Fibroblast of pulmonary artery (primary cell): Measurements from ENCODE around the gene ADGRF5.

Source experiments
- DNase-seq: peaks from one replicate; pipeline ENCODE4 v3.0.0-alpha.2; 2010; ENCODE audit warnings: low read depth
- H3K4me3 ChIP-seq: replicated peaks from 2 replicates; pipeline ENCODE4 v1.5.1; 2011; ENCODE audit warnings: low read depth, mild to moderate bottlenecking, control low read depth, low read length, moderate library complexity
- CTCF ChIP-seq: IDR thresholded peaks from 2 replicates; pipeline ENCODE4 v1.5.1; 2011; ENCODE audit warnings: mild to moderate bottlenecking, control low read depth, low read length, inconsistent platforms; ENCODE audit errors: missing control alignments

Gene ADGRF5

GRCh38 chr6:46904117-46904516 lies 17.6 kb downstream of the ADGRF5 start:
- DNase-seq = no peak
- H3K4me3 ChIP-seq = no peak overlapping the region
- TF ChIP-seq CTCF = no peak

GRCh38 chr6:46903175-46903574 lies 18.6 kb downstream of the ADGRF5 start:
- H3K4me3 ChIP-seq = no peak overlapping the region
- no peak for TF ChIP-seq CTCF
- no peak for DNase-seq

- peak; percentile 53 for DNase-seq
- H3K4me3 ChIP-seq = no peak overlapping the region
- no peak for TF ChIP-seq CTCF
Measured at GRCh38 chr6:46901882-46902314, 19.8 kb downstream of the ADGRF5 start.

GRCh38 chr6:46900266-46900665 lies 21.5 kb downstream of the ADGRF5 start:
- H3K4me3 ChIP-seq = no peak overlapping the region
- TF ChIP-seq CTCF = no peak
- DNase-seq = no peak

GRCh38 chr6:46899659-46900058 lies 22.1 kb downstream of the ADGRF5 start:
- no peak overlapping the region for H3K4me3 ChIP-seq
- peak; percentile 39 for DNase-seq
- TF ChIP-seq CTCF = no peak

GRCh38 chr6:46898006-46898405 lies 23.7 kb downstream of the ADGRF5 start:
- H3K4me3 ChIP-seq = no peak overlapping the region
- TF ChIP-seq CTCF = no peak
- DNase-seq = no peak

- DNase-seq = no peak
- TF ChIP-seq CTCF = no peak
- H3K4me3 ChIP-seq = no peak overlapping the region
Measured at GRCh38 chr6:46896871-46897270, 24.9 kb downstream of the ADGRF5 start.
